Gastroesophageal sphincter (tissue), 3 donors: Measurements from ENCODE around the gene SMCO3.

Experiments used
- EP300 ChIP-seq: sonication (generic); formaldehyde crosslinking; IDR thresholded peaks from one replicate; pipeline ENCODE4 v1.6.1; 2017; ENCODE audit warnings: antibody characterized with exemption, mild to moderate bottlenecking
- POLR2A ChIP-seq, 2 donors: fragments of 450-650 bp; IDR thresholded peaks; one replicate each; pipeline ENCODE4 v1.6.1; 2017; ENCODE audit warnings: antibody characterized with exemption in 2 of 2, mild to moderate bottlenecking in 2 of 2, moderate library complexity in 1 of 2
- POLR2AphosphoS5 ChIP-seq: sonication (generic); formaldehyde crosslinking; IDR thresholded peaks from one replicate; pipeline ENCODE4 v1.6.1; 2017; ENCODE audit warnings: antibody characterized with exemption
- TF ChIP-seq, protein P1 (sequence below), 4 experiments: fragments of 200-600 bp in 2 of 4; fragments of 450-650 bp in 2 of 4; sonication (generic) in 1 of 4; IDR thresholded peaks; one replicate each; pipeline ENCODE4 v1.5.1; 2017 to 2019; ENCODE audit warnings: antibody characterized with exemption in 4 of 4, mild to moderate bottlenecking in 2 of 4, moderate library complexity in 2 of 4

DNA sequence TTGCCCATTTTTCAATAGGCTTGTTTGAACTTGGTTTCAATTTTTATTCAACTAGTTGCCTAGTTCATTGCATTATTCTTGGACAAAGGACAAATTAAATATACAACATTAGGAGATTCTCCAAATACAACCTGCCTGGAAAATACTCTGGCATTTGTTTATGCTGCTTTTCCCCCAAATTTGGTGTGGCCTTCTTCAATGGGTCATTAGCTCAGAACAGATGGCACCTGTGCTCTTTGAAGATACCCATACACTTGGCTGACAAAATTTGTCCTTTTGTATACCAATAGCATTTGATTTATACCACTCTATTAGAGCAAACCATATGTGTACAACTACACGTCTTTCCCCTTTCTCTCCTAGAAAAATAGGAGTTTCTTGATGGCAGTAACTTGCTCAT is 46.4 kb downstream of the SMCO3 start:
- TF ChIP-seq EP300 (no peak), POLR2A (IDR thresholded peaks at IDR 0.05) (no peak), POLR2AphosphoS5 (no peak)
- TF ChIP-seq, protein P1, sequence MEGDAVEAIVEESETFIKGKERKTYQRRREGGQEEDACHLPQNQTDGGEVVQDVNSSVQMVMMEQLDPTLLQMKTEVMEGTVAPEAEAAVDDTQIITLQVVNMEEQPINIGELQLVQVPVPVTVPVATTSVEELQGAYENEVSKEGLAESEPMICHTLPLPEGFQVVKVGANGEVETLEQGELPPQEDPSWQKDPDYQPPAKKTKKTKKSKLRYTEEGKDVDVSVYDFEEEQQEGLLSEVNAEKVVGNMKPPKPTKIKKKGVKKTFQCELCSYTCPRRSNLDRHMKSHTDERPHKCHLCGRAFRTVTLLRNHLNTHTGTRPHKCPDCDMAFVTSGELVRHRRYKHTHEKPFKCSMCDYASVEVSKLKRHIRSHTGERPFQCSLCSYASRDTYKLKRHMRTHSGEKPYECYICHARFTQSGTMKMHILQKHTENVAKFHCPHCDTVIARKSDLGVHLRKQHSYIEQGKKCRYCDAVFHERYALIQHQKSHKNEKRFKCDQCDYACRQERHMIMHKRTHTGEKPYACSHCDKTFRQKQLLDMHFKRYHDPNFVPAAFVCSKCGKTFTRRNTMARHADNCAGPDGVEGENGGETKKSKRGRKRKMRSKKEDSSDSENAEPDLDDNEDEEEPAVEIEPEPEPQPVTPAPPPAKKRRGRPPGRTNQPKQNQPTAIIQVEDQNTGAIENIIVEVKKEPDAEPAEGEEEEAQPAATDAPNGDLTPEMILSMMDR (IDR thresholded peaks at IDR 0.05), result no peak
